Parathyroid adenoma (tissue), 2 donors: ENCODE data around the gene SOX13.

ENCODE experiments used
- H2AFZ ChIP-seq: fragments of 300-600 bp; sonication (generic); one replicate; pipeline ENCODE4 v1.7.0; 2017; ENCODE audit warnings: antibody characterized with exemption, mild to moderate bottlenecking
- H3K27ac ChIP-seq: fragments of 300-600 bp; sonication (generic); one replicate; pipeline ENCODE4 v1.7.0; 2017
- H3K27me3 ChIP-seq: fragments of 300-600 bp; sonication (generic); one replicate; pipeline ENCODE4 v1.7.0; 2017; ENCODE audit warnings: low read length; ENCODE audit not compliant: control insufficient read depth, insufficient read depth
- H3K36me3 ChIP-seq: fragments of 300-600 bp; sonication (generic); one replicate; pipeline ENCODE4 v1.7.0; 2017; ENCODE audit warnings: low read length; ENCODE audit not compliant: control insufficient read depth, insufficient read depth
- H3K4me1 ChIP-seq: fragments of 300-600 bp; sonication (generic); one replicate; pipeline ENCODE4 v1.7.0; 2017; ENCODE audit warnings: control low read depth
- H3K4me2 ChIP-seq: fragments of 300-600 bp; sonication (generic); one replicate; pipeline ENCODE4 v1.7.0; 2017; ENCODE audit warnings: low read length
- H3K4me3 ChIP-seq: fragments of 300-600 bp; sonication (generic); one replicate; pipeline ENCODE4 v1.7.0; 2017; ENCODE audit warnings: low read depth, low read length
- H3K79me2 ChIP-seq: fragments of 300-600 bp; sonication (generic); one replicate; pipeline ENCODE4 v1.7.0; 2017; ENCODE audit warnings: control low read depth
- H3K9ac ChIP-seq: fragments of 300-600 bp; sonication (generic); one replicate; pipeline ENCODE4 v1.7.0; 2017; ENCODE audit warnings: mild to moderate bottlenecking
- H3K9me3 ChIP-seq: fragments of 300-600 bp; sonication (generic); one replicate; pipeline ENCODE4 v1.7.0; 2017; ENCODE audit warnings: low read length; ENCODE audit not compliant: control insufficient read depth
- CTCF ChIP-seq: fragments of 300-600 bp; sonication (generic); IDR thresholded peaks from one replicate; pipeline ENCODE4 v1.7.0; 2017; ENCODE audit warnings: antibody characterized with exemption, mild to moderate bottlenecking
- donor health status: primary hyperparathyroidism.

Gene SOX13

GRCh38 chr1:204102029-204102611 is 29.2 kb downstream of the SOX13 start:
- no peak overlapping the region for H2AFZ ChIP-seq
- no peaks in the 10 kb centered on the region for H3K9me3 ChIP-seq
- H3K79me2 ChIP-seq, result peaks cover 49% of the 10 kb centered on the region
- H3K27me3 ChIP-seq, result no peaks in the 10 kb centered on the region
- no peak overlapping the region for H3K27ac ChIP-seq
- H3K4me2 ChIP-seq, result no peak overlapping the region
- TF ChIP-seq CTCF, result no peak
- no peak overlapping the region for H3K4me3 ChIP-seq
- H3K4me1 ChIP-seq, result peaks cover 17% of the 10 kb centered on the region
- no peak overlapping the region for H3K9ac ChIP-seq
- no peaks in the 10 kb centered on the region for H3K36me3 ChIP-seq

GRCh38 chr1:204102739-204103430 is 30.0 kb downstream of the SOX13 start:
- TF ChIP-seq CTCF, result no peak

GRCh38 chr1:204103431-204103741 is 30.5 kb downstream of the SOX13 start:
- Histone ChIP-seq H2AFZ (no peak overlapping the region), H3K4me3 (no peak overlapping the region), H3K27me3 (no peaks in the 10 kb centered on the region), H3K4me2 (no peak overlapping the region), H3K79me2 (peaks cover 46% of the 10 kb centered on the region), H3K27ac (peak overlapping the region; percentile 66), H3K9ac (no peak overlapping the region), H3K9me3 (no peaks in the 10 kb centered on the region), H3K4me1 (peaks cover 21% of the 10 kb centered on the region), H3K36me3 (no peaks in the 10 kb centered on the region)
- TF ChIP-seq CTCF, result no peak

More at GRCh38 chr1:204102739-204103430, 30.0 kb downstream of the SOX13 start:
- Histone ChIP-seq H3K9ac (no peak overlapping the region), H3K27ac (peak overlapping the region; percentile 24), H3K4me1 (peaks cover 17% of the 10 kb centered on the region), H3K27me3 (no peaks in the 10 kb centered on the region), H2AFZ (no peak overlapping the region), H3K36me3 (no peaks in the 10 kb centered on the region), H3K4me2 (no peak overlapping the region), H3K9me3 (no peaks in the 10 kb centered on the region), H3K79me2 (peaks cover 51% of the 10 kb centered on the region), H3K4me3 (no peak overlapping the region)

GRCh38 chr1:204104331-204105130 is 31.6 kb downstream of the SOX13 start:
- Histone ChIP-seq H3K79me2 (peaks cover 35% of the 10 kb centered on the region), H3K27me3 (no peaks in the 10 kb centered on the region), H3K9ac (no peak overlapping the region), H3K4me2 (peak overlapping the region; percentile 13), H3K4me1 (peaks cover 30% of the 10 kb centered on the region), H3K9me3 (no peaks in the 10 kb centered on the region), H3K36me3 (no peaks in the 10 kb centered on the region), H3K27ac (peak overlapping the region; percentile 66), H3K4me3 (no peak overlapping the region), H2AFZ (no peak overlapping the region)
- TF ChIP-seq CTCF, result no peak
